IMR-90 (cell line): ENCODE measurements around the gene CLEC2D. TPM values are rescaled to one million over a fixed set of nuclear protein-coding genes. Genes with fewer than 3 reads are reported as not detected.

Experiments used
- ATAC-seq: fragments of 200-7000 bp; cut with Tn5 transposase; 2 replicates; pipeline ENCODE4 v1.9.1; 2020; ENCODE audit warnings: low read depth, mild to moderate bottlenecking, moderate library complexity
- BruUV-seq: library from RNA; stranded (reverse); fragments of 400-500 nt; replicated peaks from 2 replicates; lab custom pipeline; 2021; lab: Mats Ljungman, UMichigan
- CTCF ChIA-PET: fragments of 300-600 bp; formaldehyde crosslinking; extraction: SDS; loops from one replicate; lab custom pipeline; 2021; ENCODE audit warnings: antibody characterized with exemption; lab: Yijun Ruan, JAX
- POLR2A ChIA-PET: fragments of 300-600 bp; sonication (Branson Sonifier 250); formaldehyde crosslinking; loops from one replicate; lab custom pipeline; 2022; ENCODE audit warnings: antibody characterized with exemption; ENCODE audit not compliant: unreplicated experiment; lab: Charles Lee
- DNase-seq: peaks from one replicate; pipeline ENCODE4 v3.0.0; 2013
- H2AFZ ChIP-seq: replicated peaks from 2 replicates; pipeline ENCODE3; 2013; ENCODE audit warnings: low read length, mild to moderate bottlenecking; ENCODE audit not compliant: poor library complexity
- H2AK5ac ChIP-seq: 2 replicates; pipeline ENCODE4 v1.6.1; 2013; ENCODE audit warnings: low read depth, low read length, inconsistent platforms
- H2AK9ac ChIP-seq: replicated peaks from 2 replicates; pipeline ENCODE3; 2013; ENCODE audit warnings: mild to moderate bottlenecking, low read depth, low read length, moderate library complexity; ENCODE audit not compliant: poor library complexity
- H2BK120ac ChIP-seq: 2 replicates; pipeline ENCODE4 v1.6.1; 2013; ENCODE audit warnings: low read depth, low read length, inconsistent platforms
- H2BK15ac ChIP-seq: 3 replicates; pipeline ENCODE4 v1.6.1; 2013; ENCODE audit warnings: low read depth, low read length, inconsistent platforms
- H2BK20ac ChIP-seq: 2 replicates; pipeline ENCODE4 v1.6.1; 2013; ENCODE audit warnings: low read depth, mild to moderate bottlenecking, inconsistent platforms, low read length, moderate library complexity
- H2BK5ac ChIP-seq: 2 replicates; pipeline ENCODE4 v1.6.1; 2013; ENCODE audit warnings: mild to moderate bottlenecking, low read depth, low read length, inconsistent platforms; ENCODE audit not compliant: poor library complexity, severe bottlenecking
- H3K14ac ChIP-seq: replicated peaks from 2 replicates; pipeline ENCODE4 v1.6.1; 2013; ENCODE audit warnings: low read depth, low read length, inconsistent platforms
- H3K18ac ChIP-seq: 2 replicates; pipeline ENCODE4 v1.6.1; 2013; ENCODE audit warnings: low read depth, low read length, control low read depth
- H3K23ac ChIP-seq: 2 replicates; pipeline ENCODE4 v1.6.1; 2013; ENCODE audit warnings: low read depth, low read length, inconsistent platforms
- H3K27ac ChIP-seq: 2 replicates; pipeline ENCODE4 v1.5.1; 2013; ENCODE audit warnings: mild to moderate bottlenecking, control low read depth, low read length; ENCODE audit not compliant: insufficient read depth
- H3K27me3 ChIP-seq: 2 replicates; pipeline ENCODE4 v1.6.1; 2013; ENCODE audit warnings: low read length; ENCODE audit not compliant: control insufficient read depth, insufficient read depth
- H3K36me3 ChIP-seq: 2 replicates; pipeline ENCODE4 v1.6.1; 2013; ENCODE audit warnings: low read length, mixed read lengths; ENCODE audit not compliant: control insufficient read depth, insufficient read depth
- H3K4ac ChIP-seq: 2 replicates; pipeline ENCODE4 v1.6.1; 2013; ENCODE audit warnings: low read depth, low read length, inconsistent platforms
- H3K4me1 ChIP-seq: 2 replicates; pipeline ENCODE4 v1.6.1; 2013; ENCODE audit warnings: low read length, mixed read lengths; ENCODE audit not compliant: control insufficient read depth, insufficient read depth
- H3K4me2 ChIP-seq: 2 replicates; pipeline ENCODE4 v1.6.1; 2013; ENCODE audit warnings: low read depth, mild to moderate bottlenecking, control low read depth, low read length, moderate library complexity
- H3K4me3 ChIP-seq: 2 replicates; pipeline ENCODE4 v1.5.1; 2013; ENCODE audit warnings: low read depth, mild to moderate bottlenecking, control low read depth, low read length, moderate library complexity; ENCODE audit not compliant: insufficient read depth
- H3K56ac ChIP-seq: 2 replicates; pipeline ENCODE4 v1.6.1; 2013; ENCODE audit warnings: low read length, inconsistent platforms; ENCODE audit not compliant: insufficient read depth; ENCODE audit errors: extremely low read depth
- H3K79me1 ChIP-seq, 2 experiments: 2 replicates each; pipeline ENCODE4 v1.6.1; 2013; ENCODE audit warnings: low read length in 2 of 2, inconsistent platforms in 1 of 2, low read depth in 1 of 2
- H3K9ac ChIP-seq: 2 replicates; pipeline ENCODE4 v1.6.1; 2013; ENCODE audit warnings: low read depth, low read length, control low read depth
- H3K9me1 ChIP-seq: 2 replicates; pipeline ENCODE4 v1.6.1; 2013; ENCODE audit warnings: low read length, inconsistent platforms; ENCODE audit not compliant: insufficient read depth
- H3K9me3 ChIP-seq: 2 replicates; pipeline ENCODE4 v1.6.1; 2013; ENCODE audit warnings: low read length; ENCODE audit not compliant: control insufficient read depth, insufficient read depth
- H4K20me1 ChIP-seq: 2 replicates; pipeline ENCODE4 v1.6.1; 2013; ENCODE audit warnings: low read length, inconsistent platforms; ENCODE audit not compliant: insufficient read depth
- H4K5ac ChIP-seq: 2 replicates; pipeline ENCODE4 v1.6.1; 2013; ENCODE audit warnings: mild to moderate bottlenecking, low read depth, low read length, control low read depth
- H4K8ac ChIP-seq, 2 experiments: 2 replicates each; pipeline ENCODE4 v1.6.1; 2013; ENCODE audit warnings: low read depth in 2 of 2, low read length in 2 of 2, control low read depth in 1 of 2, inconsistent platforms in 1 of 2
- H4K91ac ChIP-seq: 2 replicates; pipeline ENCODE4 v1.6.1; 2013; ENCODE audit warnings: low read depth, low read length, inconsistent platforms; ENCODE audit not compliant: insufficient read depth
- CTCF ChIP-seq: conservative IDR thresholded peaks from 2 replicates; pipeline ENCODE4 v1.5.1; 2012; ENCODE audit warnings: mild to moderate bottlenecking, low read depth, low read length, improper control_type of control experiment
- ELK1 ChIP-seq: fragments of 150-350 bp; IDR thresholded peaks from 2 replicates; pipeline ENCODE4 v1.6.1; 2016; ENCODE audit warnings: low read depth, mild to moderate bottlenecking, low read length, moderate library complexity, borderline replicate concordance
- MXI1 ChIP-seq: IDR thresholded peaks from 2 replicates; pipeline ENCODE4 v1.6.1; 2012; ENCODE audit warnings: low read depth, mild to moderate bottlenecking, low read length, moderate library complexity, borderline replicate concordance
- RCOR1 ChIP-seq: IDR thresholded peaks from 2 replicates; pipeline ENCODE4 v1.6.1; 2012; ENCODE audit warnings: mild to moderate bottlenecking, low read length, improper control_type of control experiment; ENCODE audit not compliant: insufficient replicate concordance
- USF2 ChIP-seq: fragments of 150-350 bp; IDR thresholded peaks from 2 replicates; pipeline ENCODE4 v1.6.1; 2017; ENCODE audit warnings: mild to moderate bottlenecking, antibody characterized with exemption, low read length, low read depth
- dilution Hi-C: fragments of 300-500 bp; cut with HindIII; formaldehyde crosslinking; loops from one replicate; pipeline ENCODE4 v1.14.3; 2018; ENCODE audit warnings: low sequenced_read_pairs; ENCODE audit not compliant: unreplicated experiment
- in situ Hi-C: fragments of 300-500 bp; cut with MboI; formaldehyde crosslinking; loops from 3 replicates; pipeline ENCODE4 v1.14.3; 2019; ENCODE audit warnings: low sequenced_read_pairs, inconsistent platforms, mixed read lengths
- intact Hi-C: fragments of 100-400 bp; cut with micrococcal nuclease; formaldehyde crosslinking; loops from 2 replicates; pipeline ENCODE4 v1.10.0; 2022
- polyA plus RNA-seq, 3 experiments: library from polyadenylated mRNA; depleted of rRNA; stranded (reverse); fragments of >200 nt; gene quantifications; 2 replicates each; pipeline ENCODE4 v1.2.3, GENCODE V29; 2012; ENCODE audit warnings: low replicate concordance in 1 of 3
- total RNA-seq: library from RNA; depleted of rRNA; stranded (reverse); fragments of >200 nt; gene quantifications from 2 replicates; pipeline ENCODE4 v1.2.3, GENCODE V29; 2012

The CLEC2D gene
- total and polyA plus RNA-seq, 2 of the 4 experiments (the other 2 are of a cell fraction): 0.72 to 1.2 TPM

GRCh38 chr12:9643266-9643660, 26.2 kb upstream of the CLEC2D start:
- TF ChIP-seq USF2 (no peak), CTCF (no peak), ELK1 (no peak), MXI1 (no peak), RCOR1 (no peak)
- POLR2A ChIA-PET: no interaction called here
- in situ Hi-C loops (loop anchor here (25.0 kb wide), 1 partner anchor 306 kb away; no protein-coding TSS in a partner anchor), intact Hi-C loops (no loop called here), dilution Hi-C loops (no loop called here)
- Histone ChIP-seq H3K4me3 (no peak overlapping the region), H2BK20ac (no peak overlapping the region), H3K27ac (no peak overlapping the region), H3K18ac (no peak overlapping the region), H3K79me1 (0 out of 4 replicates have a peak, but pooled peaks cover 0 to under 1% of the 10 kb centered on the region in 2 experiments), H2AK9ac (no peak overlapping the region), H3K14ac (no peak overlapping the region), H3K27me3 (peaks cover 1% of the 10 kb centered on the region; the same call in 1 of the 2 replicates), H2BK5ac (no peak overlapping the region), H3K56ac (no peak overlapping the region), H4K8ac (no peak overlapping the region), H4K20me1 (no peaks in the 10 kb centered on the region), H4K5ac (no peak overlapping the region), H3K9ac (no peak overlapping the region), H3K4me1 (peaks cover 2% of the 10 kb centered on the region; the same call in 1 of the 2 replicates), H3K9me3 (no peaks in the 10 kb centered on the region; the same call in 1 of the 2 replicates), H2BK15ac (no peak overlapping the region), H3K4ac (no peak overlapping the region), H3K4me2 (no peak overlapping the region), H2AFZ (no peak overlapping the region), H4K91ac (no peak overlapping the region), H3K9me1 (no peaks in the 10 kb centered on the region), H3K23ac (no peak overlapping the region), H3K36me3 (no peaks in the 10 kb centered on the region), H2AK5ac (no peak overlapping the region), H2BK120ac (no peak overlapping the region)
- BruUV-seq: no TSS peak
- no peak for DNase-seq
- ATAC-seq: no peak
- CTCF ChIA-PET: interaction anchor here (0.7 kb wide), 1 partner anchor 16 kb away, joined by 4 read pairs; no protein-coding TSS in a partner anchor
